COLO829 (cell line): ENCODE results near the gene WDR72.
"Not testable (repeated sequence)": the region's sequence is repeated elsewhere in the genome, so short reads cannot be mapped to it uniquely, and the experiment has no call there.

Experiments
- DNase-seq: peaks from one replicate; pipeline ENCODE4 v3.0.0; 2012; ENCODE audit warnings: low spot score

WDR72 gene

GRCh38 chr15:53709821-53710220, 49.6 kb downstream of the WDR72 start:
- no peak for DNase-seq

GRCh38 chr15:53695365-53695764, 64.1 kb downstream of the WDR72 start:
- no peak for DNase-seq

- DNase-seq = no peak
Observed at GRCh38 chr15:53694476-53694874, 65.0 kb downstream of the WDR72 start.

GRCh38 chr15:53693729-53694475, 65.6 kb downstream of the WDR72 start:
- no peak for DNase-seq

GRCh38 chr15:53684162-53684561, 75.3 kb downstream of the WDR72 start:
- not testable (repeated sequence) for DNase-seq

GRCh38 chr15:53681056-53681455, 78.4 kb downstream of the WDR72 start:
- no peak for DNase-seq

GRCh38 chr15:53675832-53676231, 83.6 kb downstream of the WDR72 start:
- no peak for DNase-seq

- no peak for DNase-seq
Observed at GRCh38 chr15:53671545-53671944, 87.9 kb downstream of the WDR72 start.

- no peak for DNase-seq
Observed at GRCh38 chr15:53670701-53671100, 88.8 kb downstream of the WDR72 start.

GRCh38 chr15:53665930-53666329, 93.5 kb downstream of the WDR72 start:
- DNase-seq = no peak

GRCh38 chr15:53658827-53659555, 100.5 kb downstream of the WDR72 start:
- no peak for DNase-seq

GRCh38 chr15:53658255-53658654, 101.2 kb downstream of the WDR72 start:
- no peak for DNase-seq

- DNase-seq = no peak
Observed at GRCh38 chr15:53648934-53649333, 110.5 kb downstream of the WDR72 start.

GRCh38 chr15:53644660-53645059, 114.8 kb downstream of the WDR72 start:
- DNase-seq = no peak

- DNase-seq = no peak
Observed at GRCh38 chr15:53634517-53635106, 124.9 kb downstream of the WDR72 start.

GRCh38 chr15:53627279-53627678, 132.2 kb downstream of the WDR72 start:
- DNase-seq = no peak

- no peak for DNase-seq
Observed at GRCh38 chr15:53625962-53626845, 133.3 kb downstream of the WDR72 start.

- DNase-seq = no peak
Observed at GRCh38 chr15:53625260-53625659, 134.2 kb downstream of the WDR72 start.

- no peak for DNase-seq
Observed at GRCh38 chr15:53618461-53618860, 141.0 kb downstream of the WDR72 start.

- peak; percentile 2 for DNase-seq
Observed at GRCh38 chr15:53611145-53611920, 148.1 kb downstream of the WDR72 start.

GRCh38 chr15:53591041-53591440, 168.4 kb downstream of the WDR72 start:
- no peak for DNase-seq
